Psoas muscle (tissue), 8 donors: ENCODE results near the gene APOO. TPM values are rescaled to one million over a fixed set of nuclear protein-coding genes. Genes with fewer than 3 reads are reported as not detected.

Source experiments
- ATAC-seq, 4 donors: fragments of 200-7000 bp; cut with Tn5 transposase; one replicate each; pipeline ENCODE4 v1.9.1; 2020; ENCODE audit warnings: moderate library complexity in 3 of 4, mild to moderate bottlenecking in 2 of 4
- DNase-seq, 2 donors: peaks; one replicate each; pipeline ENCODE4 v3.0.0-alpha.2; 2020
- H3K27ac ChIP-seq: fragments of 200-600 bp; one replicate; pipeline ENCODE4 v1.8.0; 2022
- H3K27me3 ChIP-seq, 3 donors: fragments of 200-600 bp in 1 of 3; one replicate each; pipeline versions ENCODE4 v1.6.1 to v1.8.0; 2013 to 2022; ENCODE audit warnings: low read length in 2 of 3, mild to moderate bottlenecking in 2 of 3, moderate library complexity in 1 of 3; ENCODE audit not compliant: insufficient read depth in 3 of 3
- H3K36me3 ChIP-seq, 2 donors: fragments of 200-600 bp in 1 of 2; one replicate each; pipeline versions ENCODE4 v1.6.1 to v1.8.0; 2013 to 2022; ENCODE audit warnings: low read depth in 1 of 2, mild to moderate bottlenecking in 1 of 2, moderate library complexity in 1 of 2; ENCODE audit not compliant: insufficient read depth in 1 of 2
- H3K4me1 ChIP-seq: fragments of 200-600 bp; one replicate; pipeline ENCODE4 v1.8.0; 2022
- H3K4me3 ChIP-seq: fragments of 200-600 bp; one replicate; pipeline ENCODE4 v1.8.0; 2022; ENCODE audit warnings: mild to moderate bottlenecking
- H3K9me3 ChIP-seq: fragments of 200-600 bp; one replicate; pipeline ENCODE4 v1.8.0; 2022
- CTCF ChIP-seq: fragments of 200-600 bp; IDR thresholded peaks from one replicate; pipeline ENCODE4 v1.8.0; 2022; ENCODE audit warnings: antibody characterized with exemption
- WGBS, 3 donors: extraction: QIAGEN DNeasy Blood & Tissue Kit; methylation state at CpG; one replicate each; pipeline versions ENCODE4 v1.1.6 to v1.1.7; 2013; 5-methylcytosine and 5-hydroxymethylcytosine counted together
- intact Hi-C, 2 donors: fragments of 100-400 bp; cut with DNase I; formaldehyde crosslinking; loops; one replicate each; pipeline versions ENCODE4 v1.11.0 to v1.14.2; 2022
- polyA plus RNA-seq, 3 donors: library from polyadenylated mRNA; stranded (reverse); fragments of 200-250 nt; gene quantifications; one replicate each; pipeline ENCODE4 v1.2.3, GENCODE V29; 2013
- total RNA-seq, 4 donors: library from RNA; stranded (reverse); fragmentation: NEBNext Ultra II Directional in 2 of 4; extraction: Animal tissue kit (Norgen Biotek cat#: 25700) in 2 of 4; gene quantifications; one replicate each; pipeline versions ENCODE4 v1.2.1 to v1.2.4, GENCODE V29; 2021 to 2023
- donor health status: healthy with polysubstance abuse.
- donor health status: DM: no; HTN: no; CAD: no; lungs with moderate emphysema.
- donor health status: Bipolar disorder and iron deficiency.
- donor health status: healthy.
- donor health status: DM: yes; HTN: yes; CAD: no.
- donor health status: DM: no; HTN: no; CAD: no.
- donor health status: DM: no; HTN: no; CAD: no.
- donor health status: DM: yes; HTN: yes; CAD: no.

Gene APOO
- total and polyA plus RNA-seq, 7 donors = 29.7 to 78.5 (median 54.7) TPM

GRCh38 chrX:23819385-23820234, 88.1 kb downstream of the APOO start:
- intact Hi-C loops = no loop called here
- DNase-seq = no peak
- 76 to 91% (median 90%) methylated on average over 10 of the region's 10 CpGs for WGBS, 3 donors
- no peaks in the 10 kb centered on the region for H3K9me3 ChIP-seq
- TF ChIP-seq CTCF = no peak
- no peaks in the 10 kb centered on the region for H3K36me3 ChIP-seq
- H3K27ac ChIP-seq = no peak overlapping the region
- no peak for ATAC-seq
- H3K4me1 ChIP-seq = no peaks in the 10 kb centered on the region
- H3K27me3 ChIP-seq = no peaks in the 10 kb centered on the region
- H3K4me3 ChIP-seq = no peak overlapping the region

- Histone ChIP-seq H3K4me1 (no peaks in the 10 kb centered on the region), H3K27ac (no peak overlapping the region), H3K4me3 (no peak overlapping the region), H3K9me3 (peaks cover 10% of the 10 kb centered on the region), H3K36me3 (no peaks in the 10 kb centered on the region), H3K27me3 (no peaks in the 10 kb centered on the region)
- 82 to 91% (median 85%) methylated on average over 3 of the region's 3 CpGs for WGBS, 3 donors
- ATAC-seq = no peak
- intact Hi-C loops = no loop called here
- DNase-seq = no peak
- TF ChIP-seq CTCF = no peak
Measured at GRCh38 chrX:23817979-23818336, 89.8 kb downstream of the APOO start.

GRCh38 chrX:23816179-23816578, 91.6 kb downstream of the APOO start:
- intact Hi-C loops = no loop called here
- ATAC-seq (no peak), DNase-seq (no peak)
- no peaks in the 10 kb centered on the region for H3K36me3 ChIP-seq
- no peak overlapping the region for H3K27ac ChIP-seq
- peaks cover 10% of the 10 kb centered on the region for H3K9me3 ChIP-seq
- no peaks in the 10 kb centered on the region for H3K4me1 ChIP-seq
- H3K27me3 ChIP-seq = no peaks in the 10 kb centered on the region
- 47 to 81% (median 70%) methylated on average over 4 of the region's 4 CpGs for WGBS, 3 donors
- no peak overlapping the region for H3K4me3 ChIP-seq
- TF ChIP-seq CTCF = no peak

- Histone ChIP-seq H3K27me3 (no peaks in the 10 kb centered on the region), H3K27ac (no peak overlapping the region), H3K36me3 (no peaks in the 10 kb centered on the region), H3K4me3 (no peak overlapping the region), H3K4me1 (no peaks in the 10 kb centered on the region), H3K9me3 (peaks cover 10% of the 10 kb centered on the region)
- DNase-seq (no peak), ATAC-seq (no peak)
- intact Hi-C loops = no loop called here
- no peak for TF ChIP-seq CTCF
- WGBS, 3 donors = 89 to 95% (median 94%) methylated on average over 7 of the region's 7 CpGs
Measured at GRCh38 chrX:23815376-23815775, 92.4 kb downstream of the APOO start.

- no peak for TF ChIP-seq CTCF
- H3K36me3 ChIP-seq = no peaks in the 10 kb centered on the region
- ATAC-seq (no peak), DNase-seq (no peak)
- intact Hi-C loops = no loop called here
- H3K4me1 ChIP-seq = no peaks in the 10 kb centered on the region
- no peak overlapping the region for H3K27ac ChIP-seq
- H3K4me3 ChIP-seq = no peak overlapping the region
- H3K9me3 ChIP-seq = peaks cover 10% of the 10 kb centered on the region
- no peaks in the 10 kb centered on the region for H3K27me3 ChIP-seq
- 97 to 100% (median 97%) methylated on average over 1 of the region's 1 CpG for WGBS, 3 donors
Measured at GRCh38 chrX:23813808-23814207, 93.9 kb downstream of the APOO start.
